Activated T-helper 9 cell treated with anti-CD3 and anti-CD28 coated beads, Interleukin-2, amount 50 U/mL, for 16 hours (primary cell): ENCODE measurements around the gene PFDN1.
A peak's percentile ranks its signal among the peaks of the same experiment; 100 is the strongest.
"Not testable (repeated sequence)": the region's sequence is repeated elsewhere in the genome, so short reads cannot be mapped to it uniquely, and the experiment has no call there.

Experiments used
- DNase-seq: peaks from one replicate; pipeline ENCODE4 v3.0.0-alpha.2; 2020; ENCODE audit warnings: low read depth

PFDN1 gene

GRCh38 chr5:140302786-140303639, at the start of gene PFDN1:
Gene PFDN1 (minus strand): TSS chr5:140303101. CDS start chr5:140303073, 28 bp downstream.
- peak; percentile 85 for DNase-seq

DNA sequence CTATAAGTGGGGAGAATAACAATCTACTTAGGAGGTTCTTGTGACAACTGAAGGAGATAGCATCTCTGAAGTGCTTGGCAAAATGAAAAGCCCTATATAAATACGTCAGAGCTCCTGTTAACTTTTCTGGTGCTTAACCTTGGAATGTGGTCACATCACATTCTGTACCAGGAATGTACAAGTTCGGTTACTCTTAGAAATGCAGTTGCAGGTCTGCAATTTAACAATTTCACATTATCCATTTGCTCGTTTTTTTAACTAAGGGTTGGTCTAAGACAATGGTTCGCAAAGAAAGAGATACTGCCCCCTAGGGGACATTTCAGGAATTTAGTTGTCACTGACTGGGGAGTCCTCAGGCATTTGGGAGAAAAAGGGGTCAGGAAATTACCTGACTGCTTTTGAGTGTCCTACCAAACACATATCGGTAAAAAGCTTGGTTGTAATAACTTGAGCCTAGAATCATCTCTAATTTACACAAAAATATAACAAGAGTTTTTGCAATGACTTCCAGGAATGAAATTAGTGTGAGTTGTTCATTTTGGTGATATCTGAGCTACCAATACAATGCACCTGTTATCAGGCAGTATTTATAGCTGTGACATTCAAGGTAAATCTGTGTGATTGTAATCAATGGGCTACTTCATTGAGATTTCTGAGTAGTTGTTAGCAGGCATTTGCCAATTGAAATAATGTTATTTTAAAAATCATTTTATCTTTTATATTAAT, 48.9 kb upstream of the PFDN1 start:
- DNase-seq = no peak

GRCh38 chr5:140349244-140349643, 46.3 kb upstream of the PFDN1 start:
- DNase-seq = no peak

- DNase-seq = no peak
Measured at GRCh38 chr5:140348104-140348503, 45.2 kb upstream of the PFDN1 start.

- no peak for DNase-seq
Measured at GRCh38 chr5:140347360-140347759, 44.5 kb upstream of the PFDN1 start.

GRCh38 chr5:140346348-140347221, 43.7 kb upstream of the PFDN1 start, which contains the start of gene HBEGF:
Gene HBEGF (minus strand): TSS chr5:140346603. CDS start chr5:140346328, 275 bp downstream.
- DNase-seq = peak; percentile 37

DNA sequence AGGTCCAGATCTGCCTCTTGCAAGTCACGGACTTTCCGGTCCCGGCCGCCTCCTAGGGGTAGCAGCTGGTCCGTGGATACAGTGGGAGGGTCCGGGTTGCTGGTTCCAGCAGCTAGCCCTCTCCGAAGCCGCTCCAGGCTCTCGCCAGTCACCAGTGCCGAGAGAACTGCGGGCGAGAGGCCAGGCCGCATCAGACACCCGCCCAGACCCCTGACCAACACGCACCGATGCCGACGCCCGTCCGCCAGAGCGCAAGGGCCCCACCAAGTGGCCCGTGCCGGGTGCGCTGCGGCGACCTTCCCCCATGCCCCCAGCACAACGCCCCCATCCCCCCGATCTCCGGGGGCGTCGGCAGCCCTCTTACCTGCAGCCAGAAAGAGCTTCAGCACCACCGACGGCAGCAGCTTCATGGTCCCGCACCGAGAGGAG, 43.0 kb upstream of the PFDN1 start:
- no peak for DNase-seq

- no peak for DNase-seq
Measured at GRCh38 chr5:140344683-140345423, 42.0 kb upstream of the PFDN1 start.

DNA sequence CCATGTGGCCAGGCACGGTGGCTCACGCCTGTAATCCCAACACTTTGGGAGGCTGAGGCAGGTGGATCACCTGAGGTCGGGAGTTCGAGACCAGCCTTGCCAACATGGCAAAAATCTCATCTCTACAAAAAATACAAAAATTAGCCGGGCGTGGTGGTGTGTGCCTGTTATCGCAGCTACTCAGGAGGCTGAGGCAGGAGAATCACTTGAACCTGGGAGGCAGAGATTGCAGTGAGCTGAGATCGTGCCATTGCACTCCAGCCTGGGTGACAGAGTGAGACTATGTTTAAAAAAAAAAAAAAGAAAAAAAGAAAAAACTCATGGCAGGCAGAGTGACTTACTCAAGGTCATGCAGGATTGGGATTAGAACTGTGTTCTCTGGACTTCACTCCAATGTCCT, 40.9 kb upstream of the PFDN1 start:
- not testable (repeated sequence) for DNase-seq

GRCh38 chr5:140342896-140343295, 40.0 kb upstream of the PFDN1 start:
- no peak for DNase-seq

DNA sequence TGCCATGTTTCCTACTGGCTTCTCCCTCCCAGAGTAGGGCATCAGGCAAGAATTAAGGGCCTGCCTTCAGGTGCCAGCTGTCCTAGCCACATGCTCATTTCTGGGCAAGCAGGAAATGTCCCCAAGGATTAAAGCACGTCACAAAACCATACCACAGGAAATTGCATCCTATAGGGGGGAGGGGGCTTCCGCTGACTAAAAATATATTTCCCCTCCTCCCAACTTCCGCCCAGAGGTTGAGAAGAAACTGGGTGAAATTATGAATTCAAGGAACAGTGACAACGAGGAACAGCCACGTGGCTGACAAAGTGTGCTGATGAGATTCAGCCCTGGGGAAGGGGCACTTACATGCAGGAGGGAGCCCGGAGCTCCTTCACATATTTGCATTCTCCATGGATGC, 39.4 kb upstream of the PFDN1 start:
- DNase-seq = no peak

GRCh38 chr5:140341591-140341990, 38.7 kb upstream of the PFDN1 start:
- DNase-seq = no peak

- DNase-seq = no peak
Measured at GRCh38 chr5:140340605-140341121, 37.8 kb upstream of the PFDN1 start.

- DNase-seq = no peak
Measured at GRCh38 chr5:140339636-140340035, 36.7 kb upstream of the PFDN1 start.

- no peak for DNase-seq
Measured at GRCh38 chr5:140338908-140339307, 36.0 kb upstream of the PFDN1 start.

DNA sequence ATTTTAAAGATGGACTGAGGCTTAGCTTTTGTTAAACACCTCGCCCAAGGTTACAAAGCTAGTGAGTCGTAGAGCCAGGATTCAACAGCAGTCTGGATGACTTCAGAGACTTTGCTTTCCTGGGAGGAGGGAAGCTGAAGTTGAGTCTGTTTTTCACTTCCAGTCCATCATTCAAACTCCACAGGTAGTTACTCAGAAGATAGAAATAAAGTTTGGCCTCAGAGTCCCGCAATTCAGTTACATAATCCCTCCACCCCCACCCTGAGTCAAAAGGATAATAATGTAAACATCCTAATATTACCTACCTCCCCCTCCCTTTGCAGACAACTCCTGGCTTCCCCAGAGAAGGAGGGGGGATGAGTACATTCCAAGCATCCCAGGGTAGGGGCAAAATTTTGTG, 35.4 kb upstream of the PFDN1 start:
- no peak for DNase-seq

- DNase-seq = no peak
Measured at GRCh38 chr5:140337880-140338279, 35.0 kb upstream of the PFDN1 start.

- DNase-seq = no peak
Measured at GRCh38 chr5:140336388-140336787, 33.5 kb upstream of the PFDN1 start.

DNA sequence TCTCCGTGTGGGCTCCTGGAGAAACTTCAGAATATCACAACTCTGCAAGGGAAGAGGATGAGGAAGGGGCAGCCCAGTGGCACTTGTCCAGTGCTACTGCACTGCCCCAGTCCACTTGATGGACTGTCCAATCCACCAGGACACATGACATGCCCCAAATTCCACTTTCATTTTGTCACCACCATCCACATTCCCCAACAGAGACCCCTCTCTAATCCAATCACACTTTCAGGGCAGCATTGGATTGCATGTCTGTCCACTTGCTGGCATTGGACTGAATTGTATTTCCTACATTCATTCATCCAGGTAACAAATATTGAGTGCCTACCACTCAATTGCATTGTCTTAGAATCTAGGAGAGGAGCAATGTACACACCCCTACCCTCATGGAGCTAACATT, 28.7 kb upstream of the PFDN1 start:
- DNase-seq = no peak

DNA sequence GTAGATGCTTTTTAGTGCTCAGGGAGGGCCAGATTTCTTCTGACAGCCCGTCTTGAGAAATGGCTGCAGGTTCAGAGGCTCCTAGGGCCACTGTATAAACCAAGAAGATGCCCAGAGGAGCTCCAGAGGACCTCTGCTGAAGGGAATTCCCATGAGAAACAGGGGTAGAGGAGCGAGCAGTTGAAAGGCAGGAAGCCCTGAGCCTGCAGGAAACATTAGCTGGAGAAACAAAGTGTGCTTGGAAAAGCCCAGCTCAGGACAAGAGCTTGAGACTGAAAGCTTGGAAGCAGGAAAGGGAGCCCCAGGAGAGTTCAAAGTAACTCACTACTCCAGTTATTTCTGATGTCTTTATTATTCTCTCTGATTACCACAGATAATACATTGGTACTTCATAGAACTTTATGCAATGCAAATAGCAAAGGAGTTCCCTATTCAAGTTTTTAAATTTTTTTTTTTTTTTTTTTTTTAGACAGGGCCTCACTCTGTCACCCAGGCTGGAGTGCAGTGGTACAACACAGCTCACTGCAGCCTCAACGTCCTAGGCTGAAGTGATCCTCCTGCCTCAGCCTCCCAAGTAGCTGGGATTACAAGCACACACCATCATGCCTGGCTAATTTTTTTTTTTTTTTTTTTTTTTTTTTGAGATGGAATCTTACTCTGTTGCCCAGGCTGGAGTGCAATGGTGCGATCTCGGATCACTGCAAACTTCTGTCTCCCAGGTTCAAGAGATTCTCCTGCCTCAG, 27.0 kb upstream of the PFDN1 start:
- DNase-seq = no peak
